OCI-LY7 (cell line): ENCODE measurements around the gene LHPP. TPM values are rescaled to one million over a fixed set of nuclear protein-coding genes. Genes with fewer than 3 reads are reported as not detected.

Experiments used
- BruUV-seq: library from RNA; stranded (reverse); fragments of 400-500 nt; replicated peaks from 2 replicates; lab custom pipeline; 2021; lab: Mats Ljungman, UMichigan
- CTCF ChIA-PET: fragments of 300-600 bp; sonication (Branson Sonifier 250); formaldehyde crosslinking; loops from one replicate; lab custom pipeline; 2022; ENCODE audit warnings: antibody characterized with exemption; ENCODE audit not compliant: unreplicated experiment; lab: Charles Lee
- POLR2A ChIA-PET: fragments of 300-600 bp; sonication (Branson Sonifier 250); formaldehyde crosslinking; loops from one replicate; lab custom pipeline; 2022; ENCODE audit warnings: antibody characterized with exemption; lab: Charles Lee
- DNase-seq: peaks from one replicate; pipeline ENCODE4 v3.0.0-alpha.2; 2015; ENCODE audit warnings: low spot score
- H2AFZ ChIP-seq: fragments of 200-600 bp; sonication (generic), shearing (Covaris generic); 2 replicates; pipeline ENCODE4 v1.6.1; 2014; ENCODE audit warnings: mild to moderate bottlenecking, antibody characterized with exemption, low read length, moderate library complexity
- H3K27ac ChIP-seq: fragments of 200-600 bp; sonication (generic); 2 replicates; pipeline ENCODE4 v1.5.1; 2014; ENCODE audit warnings: mixed run types, low read depth, mild to moderate bottlenecking, moderate library complexity, low read length, inconsistent platforms; ENCODE audit not compliant: poor library complexity, severe bottlenecking
- H3K36me3 ChIP-seq: fragments of 200-600 bp; sonication (generic); 2 replicates; pipeline ENCODE4 v1.6.1; 2014; ENCODE audit warnings: mild to moderate bottlenecking, antibody characterized with exemption, low read length, moderate library complexity, mixed read lengths; ENCODE audit not compliant: insufficient read depth
- H3K4me1 ChIP-seq: fragments of 200-600 bp; sonication (generic); 2 replicates; pipeline ENCODE4 v1.5.1; 2014; ENCODE audit warnings: mild to moderate bottlenecking, low read length; ENCODE audit not compliant: insufficient read depth, poor library complexity, severe bottlenecking
- H3K4me2 ChIP-seq: fragments of 200-600 bp; sonication (generic); 2 replicates; pipeline ENCODE4 v1.6.1; 2014; ENCODE audit warnings: mild to moderate bottlenecking, low read length
- H3K4me3 ChIP-seq: fragments of 200-600 bp; sonication (generic); 2 replicates; pipeline ENCODE4 v1.5.1; 2014; ENCODE audit warnings: mild to moderate bottlenecking, low read depth, low read length; ENCODE audit not compliant: poor library complexity, severe bottlenecking
- H3K79me2 ChIP-seq: fragments of 200-600 bp; sonication (generic); 2 replicates; pipeline ENCODE4 v1.6.1; 2016; ENCODE audit warnings: low read depth, mild to moderate bottlenecking, low read length, moderate library complexity, mixed read lengths; ENCODE audit not compliant: insufficient read depth
- H3K9me2 ChIP-seq: fragments of 200-600 bp; sonication (generic); 2 replicates; pipeline ENCODE4 v1.6.1; 2016; ENCODE audit warnings: mild to moderate bottlenecking, low read length, mixed read lengths; ENCODE audit not compliant: insufficient read depth
- H3K9me3 ChIP-seq: fragments of 200-600 bp; sonication (generic); 2 replicates; pipeline ENCODE4 v1.6.1; 2014; ENCODE audit warnings: mild to moderate bottlenecking, mixed run types, low read length, mixed read lengths
- H4K20me1 ChIP-seq: fragments of 200-600 bp; sonication (generic); 2 replicates; pipeline ENCODE4 v1.6.1; 2014; ENCODE audit warnings: mild to moderate bottlenecking, antibody characterized with exemption, low read length, moderate library complexity, mixed read lengths; ENCODE audit not compliant: insufficient read depth
- EZH2phosphoT487 ChIP-seq: fragments of 200-600 bp; sonication (generic); IDR thresholded peaks from 2 replicates; pipeline ENCODE4 v1.6.1; 2018; ENCODE audit warnings: low read depth, borderline replicate concordance, mild to moderate bottlenecking, mixed run types, antibody characterized with exemption, low read length, moderate library complexity, mixed read lengths
- intact Hi-C: fragments of 100-400 bp; cut with micrococcal nuclease; formaldehyde crosslinking; loops from one replicate; pipeline ENCODE4 v1.10.0; 2022; ENCODE audit not compliant: unreplicated experiment
- total RNA-seq, 2 experiments: library from RNA; depleted of rRNA in 1 of 2; stranded (reverse); fragments of >200 nt in 1 of 2; shearing (Covaris generic) in 1 of 2; gene quantifications; 2 replicates each; pipeline ENCODE4 v1.2.3, GENCODE V29; 2014 to 2022
- TF ChIP-seq, protein P1 (sequence below): fragments of 200-600 bp; sonication (generic); conservative IDR thresholded peaks from 2 replicates; pipeline ENCODE4 v1.5.1; 2014; ENCODE audit warnings: mild to moderate bottlenecking, antibody characterized with exemption, low read length, moderate library complexity, mixed read lengths

Gene LHPP
- total RNA-seq, 2 experiments from 2014 or later: 30.3 to 65.2 TPM

GRCh38 chr10:124577651-124578050 lies 116.0 kb downstream of the LHPP start:
- H3K79me2 ChIP-seq: no peaks in the 10 kb centered on the region
- BruUV-seq: no TSS peak
- no peaks in the 10 kb centered on the region for H3K9me2 ChIP-seq
- no peak overlapping the region for H2AFZ ChIP-seq
- H3K36me3 ChIP-seq: no peaks in the 10 kb centered on the region
- intact Hi-C loops: no loop called here
- no peak for DNase-seq
- H3K27ac ChIP-seq: no peak overlapping the region
- POLR2A ChIA-PET: no interaction called here
- CTCF ChIA-PET: no interaction called here
- H3K9me3 ChIP-seq: no peaks in the 10 kb centered on the region
- H3K4me2 ChIP-seq: no peak overlapping the region
- H4K20me1 ChIP-seq: no peaks in the 10 kb centered on the region; the same call in 1 of the 2 replicates
- TF ChIP-seq, protein P1, sequence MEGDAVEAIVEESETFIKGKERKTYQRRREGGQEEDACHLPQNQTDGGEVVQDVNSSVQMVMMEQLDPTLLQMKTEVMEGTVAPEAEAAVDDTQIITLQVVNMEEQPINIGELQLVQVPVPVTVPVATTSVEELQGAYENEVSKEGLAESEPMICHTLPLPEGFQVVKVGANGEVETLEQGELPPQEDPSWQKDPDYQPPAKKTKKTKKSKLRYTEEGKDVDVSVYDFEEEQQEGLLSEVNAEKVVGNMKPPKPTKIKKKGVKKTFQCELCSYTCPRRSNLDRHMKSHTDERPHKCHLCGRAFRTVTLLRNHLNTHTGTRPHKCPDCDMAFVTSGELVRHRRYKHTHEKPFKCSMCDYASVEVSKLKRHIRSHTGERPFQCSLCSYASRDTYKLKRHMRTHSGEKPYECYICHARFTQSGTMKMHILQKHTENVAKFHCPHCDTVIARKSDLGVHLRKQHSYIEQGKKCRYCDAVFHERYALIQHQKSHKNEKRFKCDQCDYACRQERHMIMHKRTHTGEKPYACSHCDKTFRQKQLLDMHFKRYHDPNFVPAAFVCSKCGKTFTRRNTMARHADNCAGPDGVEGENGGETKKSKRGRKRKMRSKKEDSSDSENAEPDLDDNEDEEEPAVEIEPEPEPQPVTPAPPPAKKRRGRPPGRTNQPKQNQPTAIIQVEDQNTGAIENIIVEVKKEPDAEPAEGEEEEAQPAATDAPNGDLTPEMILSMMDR: no peak
- H3K4me1 ChIP-seq: no peaks in the 10 kb centered on the region
- H3K4me3 ChIP-seq: no peak overlapping the region

DNA sequence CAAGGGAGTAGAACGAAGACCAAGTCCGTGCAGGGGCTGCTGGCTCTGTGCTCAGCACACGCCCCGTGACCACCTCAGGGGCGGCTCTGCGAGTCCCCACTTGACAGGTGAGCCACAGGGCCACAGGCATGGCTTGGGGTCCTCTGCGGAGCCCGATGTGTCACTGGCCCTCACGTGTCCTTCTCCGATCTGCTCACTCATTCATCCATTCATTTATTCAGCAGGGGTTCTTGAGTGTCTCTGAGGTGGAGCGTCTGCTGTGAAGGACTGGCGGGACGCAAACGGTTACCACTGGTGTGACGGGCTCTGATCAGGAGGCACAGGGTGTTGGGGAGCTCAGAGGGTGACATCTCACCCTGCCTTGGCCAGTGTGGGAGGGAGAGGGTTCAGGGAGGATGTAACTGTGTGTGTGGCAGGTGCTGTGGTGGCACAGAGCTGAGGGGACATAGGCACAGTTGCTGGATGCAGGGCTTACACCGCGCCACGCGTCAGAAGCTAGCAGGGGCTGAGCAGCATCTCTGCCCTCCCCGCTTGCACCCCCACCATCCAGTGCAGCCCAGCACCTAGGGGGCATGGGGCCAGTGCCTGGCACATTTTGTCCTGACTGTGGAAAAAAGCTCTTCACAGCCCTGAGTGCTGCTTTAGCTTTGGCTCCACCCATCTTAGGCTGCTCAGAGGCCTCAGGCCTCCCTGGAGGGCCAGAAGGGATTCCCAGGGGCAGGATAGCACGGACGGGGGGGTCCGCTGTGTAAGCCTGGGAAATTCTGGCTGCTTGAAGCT lies 116.8 kb downstream of the LHPP start:
- intact Hi-C loops: no loop called here
- Histone ChIP-seq H2AFZ (no peak overlapping the region), H3K9me3 (no peaks in the 10 kb centered on the region), H3K27ac (no peak overlapping the region), H3K4me3 (no peak overlapping the region), H4K20me1 (no peaks in the 10 kb centered on the region; the same call in 1 of the 2 replicates), H3K4me2 (no peak overlapping the region), H3K36me3 (no peaks in the 10 kb centered on the region; the same call in 1 of the 2 replicates), H3K4me1 (no peaks in the 10 kb centered on the region), H3K79me2 (no peaks in the 10 kb centered on the region), H3K9me2 (no peaks in the 10 kb centered on the region)
- POLR2A ChIA-PET: interaction anchor here (0.5 kb wide), 1 partner anchor 22 kb away, joined by 3 read pairs; no protein-coding TSS in a partner anchor
- BruUV-seq: no TSS peak
- TF ChIP-seq, protein P1: no peak
- no peak for TF ChIP-seq EZH2phosphoT487
- CTCF ChIA-PET: no interaction called here
- no peak for DNase-seq

- ChIA-PET POLR2A (interaction anchor here (0.5 kb wide), 1 partner anchor 21 kb away, joined by 3 read pairs; no protein-coding TSS in a partner anchor), CTCF (no interaction called here)
- BruUV-seq: no TSS peak
Observed at GRCh38 chr10:124579011-124579399, 117.4 kb downstream of the LHPP start.

More at GRCh38 chr10:124579011-124579399, 117.4 kb downstream of the LHPP start:
- Histone ChIP-seq H4K20me1 (no peaks in the 10 kb centered on the region; the same call in 1 of the 2 replicates), H3K79me2 (no peaks in the 10 kb centered on the region), H3K27ac (no peak overlapping the region), H3K4me1 (no peaks in the 10 kb centered on the region), H3K4me2 (no peak overlapping the region), H3K9me2 (no peaks in the 10 kb centered on the region), H3K36me3 (no peaks in the 10 kb centered on the region; the same call in 1 of the 2 replicates), H2AFZ (no peak overlapping the region), H3K9me3 (no peaks in the 10 kb centered on the region), H3K4me3 (no peak overlapping the region)
- no peak for DNase-seq
- TF ChIP-seq, protein P1: no peak
- no peak for TF ChIP-seq EZH2phosphoT487
- intact Hi-C loops: no loop called here
